Panc1 (cell line): ENCODE measurements around the gene CALM1. TPM values are rescaled to one million over a fixed set of nuclear protein-coding genes. Genes with fewer than 3 reads are reported as not detected.
A peak's percentile ranks its signal among the peaks of the same experiment; 100 is the strongest.

Source experiments
- ATAC-seq: fragments of 200-7000 bp; cut with Tn5 transposase; 2 replicates; pipeline ENCODE4 v1.9.1; 2020; ENCODE audit warnings: mild to moderate bottlenecking, moderate library complexity
- BruUV-seq: library from RNA; stranded (reverse); fragments of 400-500 nt; replicated peaks from 2 replicates; lab custom pipeline; 2021; lab: Mats Ljungman, UMichigan
- CTCF ChIA-PET: fragments of 300-600 bp; sonication (Branson Sonifier 250); formaldehyde crosslinking; loops from one replicate; lab custom pipeline; 2022; ENCODE audit warnings: antibody characterized with exemption; lab: Charles Lee
- POLR2A ChIA-PET: fragments of 300-600 bp; sonication (Branson Sonifier 250); formaldehyde crosslinking; loops from one replicate; lab custom pipeline; 2022; ENCODE audit warnings: antibody characterized with exemption; lab: Charles Lee
- DNase-seq: peaks from one replicate; pipeline ENCODE4 v3.0.0-alpha.2; 2010; ENCODE audit warnings: low read depth, low spot score
- H3K27ac ChIP-seq: 2 replicates; pipeline ENCODE4 v1.5.1; 2011; ENCODE audit warnings: mild to moderate bottlenecking, low read length, inconsistent platforms
- H3K27me3 ChIP-seq: fragments of 200-500 bp; sonication (Bioruptor generic); 2 replicates; pipeline ENCODE4 v1.6.0; 2014; ENCODE audit warnings: low read length, inconsistent platforms; ENCODE audit not compliant: control insufficient read depth, insufficient read depth
- H3K36me3 ChIP-seq: fragments of 200-500 bp; sonication (Bioruptor generic); 2 replicates; pipeline ENCODE4 v1.5.1; 2014; ENCODE audit warnings: inconsistent platforms, mild to moderate bottlenecking, low read length, moderate library complexity; ENCODE audit not compliant: control insufficient read depth, insufficient read depth
- H3K4me1 ChIP-seq: 2 replicates; pipeline ENCODE4 v1.5.1; 2011; ENCODE audit warnings: inconsistent platforms, mild to moderate bottlenecking, low read length, moderate library complexity; ENCODE audit not compliant: control insufficient read depth, insufficient read depth
- H3K4me3 ChIP-seq, 2 experiments: 2 replicates each; pipeline ENCODE4 v1.5.1; 2011 to 2012; ENCODE audit warnings: low read depth in 2 of 2, low read length in 2 of 2, mild to moderate bottlenecking in 2 of 2, inconsistent platforms in 1 of 2, moderate library complexity in 1 of 2
- H3K9me3 ChIP-seq: fragments of 200-500 bp; sonication (Bioruptor generic); 2 replicates; pipeline ENCODE4 v1.5.1; 2014; ENCODE audit warnings: low read depth, mild to moderate bottlenecking, inconsistent platforms, low read length, moderate library complexity; ENCODE audit not compliant: control insufficient read depth, insufficient read depth
- POLR2AphosphoS5 ChIP-seq: IDR thresholded peaks from 2 replicates; pipeline ENCODE4 v1.6.1; 2012; ENCODE audit warnings: mild to moderate bottlenecking, low read depth, low read length, moderate library complexity
- REST ChIP-seq, 2 experiments: IDR thresholded peaks; 2 replicates each; pipeline ENCODE4 v1.6.1; 2011 to 2012; ENCODE audit warnings: low read depth in 2 of 2, control low read depth in 1 of 2, low read length in 1 of 2, mild to moderate bottlenecking in 1 of 2, moderate library complexity in 1 of 2; ENCODE audit not compliant: insufficient read depth in 1 of 2
- SIN3A ChIP-seq: IDR thresholded peaks from 2 replicates; pipeline ENCODE4 v1.6.1; 2012; ENCODE audit warnings: low read depth, mild to moderate bottlenecking, low read length, moderate library complexity, borderline replicate concordance; ENCODE audit not compliant: insufficient read depth
- TCF7L2 ChIP-seq: IDR thresholded peaks from 2 replicates; pipeline ENCODE4 v1.6.1; 2011; ENCODE audit warnings: mild to moderate bottlenecking, low read depth, low read length, inconsistent platforms
- in situ Hi-C: cut with HindIII; loops from 2 replicates; pipeline ENCODE4 v1.10.0; 2016; ENCODE audit warnings: low sequenced_read_pairs, low pct_unique_long_range_greater_than_20kb
- intact Hi-C: fragments of 100-400 bp; cut with micrococcal nuclease; formaldehyde crosslinking; loops from one replicate; pipeline ENCODE4 v1.10.0; 2022; ENCODE audit not compliant: unreplicated experiment
- total RNA-seq: library from RNA; stranded (reverse); gene quantifications from one replicate; pipeline ENCODE4 v1.2.1, GENCODE V29; 2021; ENCODE audit not compliant: unreplicated experiment
- TF ChIP-seq, protein P1 (sequence below): fragments of 450-650 bp; IDR thresholded peaks from 2 replicates; pipeline ENCODE4 v1.5.1; 2017; ENCODE audit warnings: mild to moderate bottlenecking

CALM1 gene
- total RNA-seq, 1 experiment from 2014 or later = 182 TPM

DNA sequence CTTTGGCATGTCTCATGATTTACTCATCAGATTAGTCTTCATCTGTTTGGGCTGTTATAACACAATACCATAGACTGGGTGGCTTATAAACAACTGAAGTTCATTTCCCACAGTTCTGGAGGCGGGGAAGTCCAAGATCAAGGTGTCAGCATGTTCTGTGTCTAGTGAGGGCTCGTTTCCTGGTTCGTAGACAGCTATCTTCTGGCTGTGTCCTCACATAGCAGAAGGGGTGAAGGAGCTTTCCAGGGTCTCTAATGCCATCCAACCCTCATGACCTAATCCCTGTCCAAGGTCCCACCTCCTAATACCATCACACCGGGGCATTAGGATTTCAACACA is 34.3 kb upstream of the CALM1 start:
- ChIA-PET POLR2A (no interaction called here), CTCF (no interaction called here)
- Histone ChIP-seq H3K36me3 (no peaks in the 10 kb centered on the region), H3K27ac (no peak overlapping the region), H3K27me3 (no peaks in the 10 kb centered on the region), H3K4me1 (no peaks in the 10 kb centered on the region), H3K9me3 (no peaks in the 10 kb centered on the region), H3K4me3 (no peak overlapping the region)
- intact Hi-C loops (no loop called here), in situ Hi-C loops (no loop called here)
- no peak for ATAC-seq
- no peak for DNase-seq
- TF ChIP-seq REST (IDR thresholded peaks at IDR 0.05; ENCODE audit: insufficient read depth in 1 of 2, low read depth in 2 of 2, low read length in 1 of 2) (no peak), SIN3A (no peak), TCF7L2 (no peak), POLR2AphosphoS5 (no peak)
- TF ChIP-seq, protein P1, sequence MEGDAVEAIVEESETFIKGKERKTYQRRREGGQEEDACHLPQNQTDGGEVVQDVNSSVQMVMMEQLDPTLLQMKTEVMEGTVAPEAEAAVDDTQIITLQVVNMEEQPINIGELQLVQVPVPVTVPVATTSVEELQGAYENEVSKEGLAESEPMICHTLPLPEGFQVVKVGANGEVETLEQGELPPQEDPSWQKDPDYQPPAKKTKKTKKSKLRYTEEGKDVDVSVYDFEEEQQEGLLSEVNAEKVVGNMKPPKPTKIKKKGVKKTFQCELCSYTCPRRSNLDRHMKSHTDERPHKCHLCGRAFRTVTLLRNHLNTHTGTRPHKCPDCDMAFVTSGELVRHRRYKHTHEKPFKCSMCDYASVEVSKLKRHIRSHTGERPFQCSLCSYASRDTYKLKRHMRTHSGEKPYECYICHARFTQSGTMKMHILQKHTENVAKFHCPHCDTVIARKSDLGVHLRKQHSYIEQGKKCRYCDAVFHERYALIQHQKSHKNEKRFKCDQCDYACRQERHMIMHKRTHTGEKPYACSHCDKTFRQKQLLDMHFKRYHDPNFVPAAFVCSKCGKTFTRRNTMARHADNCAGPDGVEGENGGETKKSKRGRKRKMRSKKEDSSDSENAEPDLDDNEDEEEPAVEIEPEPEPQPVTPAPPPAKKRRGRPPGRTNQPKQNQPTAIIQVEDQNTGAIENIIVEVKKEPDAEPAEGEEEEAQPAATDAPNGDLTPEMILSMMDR = no peak
- BruUV-seq = no TSS peak

- intact Hi-C loops (no loop called here), in situ Hi-C loops (no loop called here)
- POLR2A ChIA-PET = interaction anchor here (0.7 kb wide), 1 partner anchor 12 kb away, joined by 4 read pairs; no protein-coding TSS in a partner anchor
- Histone ChIP-seq H3K27me3 (no peaks in the 10 kb centered on the region), H3K27ac (no peak overlapping the region), H3K36me3 (no peaks in the 10 kb centered on the region), H3K9me3 (no peaks in the 10 kb centered on the region), H3K4me3 (no peak overlapping the region), H3K4me1 (no peaks in the 10 kb centered on the region)
- CTCF ChIA-PET = interaction anchor here (0.6 kb wide), 1 partner anchor 148 kb away, joined by 3 read pairs; no protein-coding TSS in a partner anchor
- ATAC-seq (peak; percentile 53), DNase-seq (no peak)
- TF ChIP-seq SIN3A (no peak), REST (IDR thresholded peaks at IDR 0.05; ENCODE audit: insufficient read depth in 1 of 2, low read depth in 2 of 2, low read length in 1 of 2) (no peak), TCF7L2 (no peak), POLR2AphosphoS5 (no peak)
- TF ChIP-seq, protein P1 = no peak; the same call in 1 of the 2 replicates
- BruUV-seq = no TSS peak
These were observed 27.7 kb upstream of the CALM1 start for GRCh38 chr14:90368946-90369721.
